ENCODE results near the gene NOP10. TPM values are rescaled to one million over a fixed set of nuclear protein-coding genes. Genes with fewer than 3 reads are reported as not detected.

NOP10 gene
- total and polyA plus RNA-seq, 2 donors (not counting 1 experiment from before 2014, with no cell fraction given), result 68.2 to 133 TPM

DNA sequence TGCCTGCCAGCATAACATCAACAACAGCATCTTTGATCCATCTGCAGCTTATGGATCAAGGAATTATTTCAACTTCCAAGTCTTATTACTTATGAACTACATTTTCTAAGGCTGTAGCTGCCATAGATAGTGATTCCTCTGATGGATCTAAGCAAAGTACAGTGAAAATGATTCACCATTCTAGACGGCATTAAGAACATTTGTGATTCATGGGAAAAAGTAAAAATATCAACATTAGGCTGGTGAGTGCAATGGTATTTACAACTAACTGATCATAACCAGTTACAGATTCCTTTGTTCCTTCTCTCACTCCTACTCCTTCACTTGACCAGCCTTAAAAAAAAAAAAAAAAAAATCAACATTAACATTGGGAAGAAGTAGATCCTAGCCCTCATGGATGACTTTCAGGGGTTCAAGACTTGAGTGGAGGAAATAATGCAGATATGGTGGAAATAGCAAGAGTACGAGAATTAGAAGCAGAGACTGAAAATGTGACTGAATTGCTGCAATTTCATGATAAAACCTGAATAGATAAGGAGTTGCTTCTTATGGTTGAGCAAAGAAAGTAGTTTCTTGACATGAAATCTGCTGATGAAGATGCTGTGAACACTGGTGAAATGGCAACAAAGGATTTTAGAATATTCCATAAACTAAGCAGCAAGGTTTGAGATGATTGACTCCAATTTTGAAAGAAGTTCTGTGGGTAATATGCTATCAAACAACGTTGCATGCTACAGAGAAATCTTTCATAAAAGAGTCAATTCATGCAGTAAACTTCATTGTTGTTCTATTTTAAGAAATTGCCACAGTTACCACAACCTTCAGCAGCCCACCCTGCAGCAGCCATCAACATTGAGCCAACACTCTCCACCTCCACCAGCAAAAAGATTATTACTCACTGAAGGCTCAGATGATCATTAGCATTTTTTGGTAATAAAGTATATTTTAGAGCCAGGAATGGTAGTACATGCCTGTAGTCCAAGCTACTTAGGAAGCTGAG lies 28.1 kb downstream of the NOP10 start:
- ATAC-seq (ENCODE audit: low read depth), result no peak
- no peak overlapping the region for H3K27ac Mint-ChIP-seq
- Histone ChIP-seq H4K20me1 (ENCODE audit: control insufficient read depth, insufficient read depth, low read length, poor library complexity, severe bottlenecking) (peaks cover 38% of the 10 kb centered on the region), H3K4me3 (ENCODE audit: control extremely low read depth in 1 of 5, extremely low read depth in 1 of 5, insufficient read depth in 1 of 5, low read depth in 2 of 5, low read length in 4 of 5) (no peak overlapping the region), H3K4me2 (replicated peaks; ENCODE audit: low read depth, low read length, poor library complexity, severe bottlenecking) (no peak overlapping the region), H3K79me2 (ENCODE audit: control insufficient read depth, insufficient read depth, low read length) (peaks cover 96% of the 10 kb centered on the region), H3K9me3 (ENCODE audit: control extremely low read depth in 1 of 3, control insufficient read depth in 2 of 3, insufficient read depth in 1 of 3, low read length in 2 of 3) (no peaks in the 10 kb centered on the region), H3K4me1 (ENCODE audit: control insufficient read depth in 2 of 2, insufficient read depth in 2 of 2, low read length in 2 of 2) (peaks cover 17 to 22% of the 10 kb centered on the region in 2 donors), H3K36me3 (replicated peaks in 1 of 2; ENCODE audit: control extremely low read depth in 1 of 2, control insufficient read depth in 1 of 2, extremely low read depth in 1 of 2, insufficient read depth in 2 of 2, low read length in 1 of 2) (peaks cover 0 to 25% of the 10 kb centered on the region in 2 experiments), H3K27ac (ENCODE audit: low read length in 2 of 2) (no peak overlapping the region), H3K27me3 (replicated peaks in 1 of 4; ENCODE audit: control extremely low read depth in 1 of 4, control insufficient read depth in 3 of 4, insufficient read depth in 4 of 4, low read length in 3 of 4) (no peaks in the 10 kb centered on the region), H3K9ac (ENCODE audit: low read length) (no peak overlapping the region), H2AFZ (ENCODE audit: insufficient read depth, low read depth, low read length, poor library complexity, severe bottlenecking) (no peak overlapping the region)
- POLR2A ChIA-PET, result no interaction called here
- no peaks in the 10 kb centered on the region for H3K9me3 Mint-ChIP-seq (ENCODE audit: insufficient read depth)
- DNase-seq, result no peak
- intact Hi-C loops (cut with micrococcal nuclease), result no loop called here
- H3K4me1 Mint-ChIP-seq, result peaks cover 52% of the 10 kb centered on the region
- peak overlapping the region; percentile 40 for H3K4me3 Mint-ChIP-seq
- CTCF ChIA-PET, result interaction anchor here (0.7 to 1.6 kb wide), 3 partner anchors 24 to 73 kb away, joined by 3 to 4 read pairs (median 4); no protein-coding TSS in a partner anchor
- TF ChIP-seq, protein P1, sequence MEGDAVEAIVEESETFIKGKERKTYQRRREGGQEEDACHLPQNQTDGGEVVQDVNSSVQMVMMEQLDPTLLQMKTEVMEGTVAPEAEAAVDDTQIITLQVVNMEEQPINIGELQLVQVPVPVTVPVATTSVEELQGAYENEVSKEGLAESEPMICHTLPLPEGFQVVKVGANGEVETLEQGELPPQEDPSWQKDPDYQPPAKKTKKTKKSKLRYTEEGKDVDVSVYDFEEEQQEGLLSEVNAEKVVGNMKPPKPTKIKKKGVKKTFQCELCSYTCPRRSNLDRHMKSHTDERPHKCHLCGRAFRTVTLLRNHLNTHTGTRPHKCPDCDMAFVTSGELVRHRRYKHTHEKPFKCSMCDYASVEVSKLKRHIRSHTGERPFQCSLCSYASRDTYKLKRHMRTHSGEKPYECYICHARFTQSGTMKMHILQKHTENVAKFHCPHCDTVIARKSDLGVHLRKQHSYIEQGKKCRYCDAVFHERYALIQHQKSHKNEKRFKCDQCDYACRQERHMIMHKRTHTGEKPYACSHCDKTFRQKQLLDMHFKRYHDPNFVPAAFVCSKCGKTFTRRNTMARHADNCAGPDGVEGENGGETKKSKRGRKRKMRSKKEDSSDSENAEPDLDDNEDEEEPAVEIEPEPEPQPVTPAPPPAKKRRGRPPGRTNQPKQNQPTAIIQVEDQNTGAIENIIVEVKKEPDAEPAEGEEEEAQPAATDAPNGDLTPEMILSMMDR (IDR thresholded peaks at IDR 0.05), result no peak
- no peak for TF ChIP-seq EZH2 (IDR thresholded peaks at IDR 0.05; ENCODE audit: borderline replicate concordance, insufficient read depth, low read depth, low read length, poor library complexity, severe bottlenecking)
- WGBS (ENCODE audit: insufficient coverage), result 91% methylated on average over 1 of the region's 3 CpGs
- H3K27me3 Mint-ChIP-seq, result no peaks in the 10 kb centered on the region

DNA sequence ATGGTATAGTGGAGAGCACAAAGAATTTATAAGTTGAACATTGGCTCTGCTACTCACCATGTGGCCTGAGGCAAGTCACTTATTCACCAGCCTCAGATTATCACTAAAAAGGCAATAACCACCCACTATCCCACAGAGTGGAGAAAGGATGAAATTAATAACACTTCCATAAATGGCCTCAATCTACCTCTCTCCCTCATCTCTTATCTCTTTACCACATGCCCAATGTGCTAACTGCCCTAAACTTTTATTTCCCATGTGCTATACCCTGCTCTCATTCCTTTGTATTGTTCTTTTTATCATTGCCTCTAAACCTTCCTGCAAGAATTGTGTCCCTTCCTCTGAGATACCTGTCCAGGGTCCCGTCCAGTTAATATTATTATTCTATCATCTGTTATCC lies 31.4 kb downstream of the NOP10 start:
- H3K4me1 ChIP-seq (ENCODE audit: control insufficient read depth in 2 of 2, insufficient read depth in 2 of 2, low read length in 2 of 2), result peaks cover 2 to 8% of the 10 kb centered on the region in 2 donors
- DNase-seq (no peak), ATAC-seq (ENCODE audit: low read depth) (no peak)
- H4K20me1 ChIP-seq (ENCODE audit: control insufficient read depth, insufficient read depth, low read length, poor library complexity, severe bottlenecking), result peaks cover 47% of the 10 kb centered on the region
- no CpG with 5 or more reads among the region's 1 CpG for WGBS (ENCODE audit: insufficient coverage)
- H3K27ac Mint-ChIP-seq, result no peak overlapping the region
- TF ChIP-seq, protein P1 (IDR thresholded peaks at IDR 0.05), result no peak
- no peak for TF ChIP-seq EZH2 (IDR thresholded peaks at IDR 0.05; ENCODE audit: borderline replicate concordance, insufficient read depth, low read depth, low read length, poor library complexity, severe bottlenecking)
- H2AFZ ChIP-seq (ENCODE audit: insufficient read depth, low read depth, low read length, poor library complexity, severe bottlenecking), result no peak overlapping the region
- ChIA-PET CTCF (no interaction called here), POLR2A (no interaction called here)
- H3K27me3 Mint-ChIP-seq, result no peaks in the 10 kb centered on the region
- no peaks in the 10 kb centered on the region for H3K9me3 ChIP-seq (ENCODE audit: control extremely low read depth in 1 of 3, control insufficient read depth in 2 of 3, insufficient read depth in 1 of 3, low read length in 2 of 3)
- H3K9me3 Mint-ChIP-seq (ENCODE audit: insufficient read depth), result no peaks in the 10 kb centered on the region
- no peak overlapping the region for H3K4me3 Mint-ChIP-seq
- no peak overlapping the region for H3K4me2 ChIP-seq (replicated peaks; ENCODE audit: low read depth, low read length, poor library complexity, severe bottlenecking)
- peaks cover 3 to 26% of the 10 kb centered on the region in 2 experiments for H3K36me3 ChIP-seq (replicated peaks in 1 of 2; ENCODE audit: control extremely low read depth in 1 of 2, control insufficient read depth in 1 of 2, extremely low read depth in 1 of 2, insufficient read depth in 2 of 2, low read length in 1 of 2)
- peaks cover 94% of the 10 kb centered on the region for H3K79me2 ChIP-seq (ENCODE audit: control insufficient read depth, insufficient read depth, low read length)
- peaks cover 43% of the 10 kb centered on the region for H3K4me1 Mint-ChIP-seq
- no peak overlapping the region for H3K9ac ChIP-seq (ENCODE audit: low read length)
- intact Hi-C loops (cut with micrococcal nuclease), result no loop called here
- H3K27ac ChIP-seq (ENCODE audit: low read length in 2 of 2), result no peak overlapping the region
- no peak overlapping the region for H3K4me3 ChIP-seq (ENCODE audit: control extremely low read depth in 1 of 5, extremely low read depth in 1 of 5, insufficient read depth in 1 of 5, low read depth in 2 of 5, low read length in 4 of 5)
- H3K27me3 ChIP-seq (replicated peaks in 1 of 4; ENCODE audit: control extremely low read depth in 1 of 4, control insufficient read depth in 3 of 4, insufficient read depth in 4 of 4, low read length in 3 of 4), result no peaks in the 10 kb centered on the region
